Hematopoietic multipotent progenitor cell treated with erythropoietin and hydrocortisone succinate and interleukin-3 and kit ligand, for 8 days (in vitro differentiated cells): Measurements from ENCODE around the gene DUS1L.

Experiments used
- DNase-seq: peaks from one replicate; pipeline ENCODE4 v3.0.0-alpha.2; 2015

The DUS1L gene

GRCh38 chr17:82087961-82088837, 22.6 kb upstream of the DUS1L start:
- DNase-seq, result no peak

DNA sequence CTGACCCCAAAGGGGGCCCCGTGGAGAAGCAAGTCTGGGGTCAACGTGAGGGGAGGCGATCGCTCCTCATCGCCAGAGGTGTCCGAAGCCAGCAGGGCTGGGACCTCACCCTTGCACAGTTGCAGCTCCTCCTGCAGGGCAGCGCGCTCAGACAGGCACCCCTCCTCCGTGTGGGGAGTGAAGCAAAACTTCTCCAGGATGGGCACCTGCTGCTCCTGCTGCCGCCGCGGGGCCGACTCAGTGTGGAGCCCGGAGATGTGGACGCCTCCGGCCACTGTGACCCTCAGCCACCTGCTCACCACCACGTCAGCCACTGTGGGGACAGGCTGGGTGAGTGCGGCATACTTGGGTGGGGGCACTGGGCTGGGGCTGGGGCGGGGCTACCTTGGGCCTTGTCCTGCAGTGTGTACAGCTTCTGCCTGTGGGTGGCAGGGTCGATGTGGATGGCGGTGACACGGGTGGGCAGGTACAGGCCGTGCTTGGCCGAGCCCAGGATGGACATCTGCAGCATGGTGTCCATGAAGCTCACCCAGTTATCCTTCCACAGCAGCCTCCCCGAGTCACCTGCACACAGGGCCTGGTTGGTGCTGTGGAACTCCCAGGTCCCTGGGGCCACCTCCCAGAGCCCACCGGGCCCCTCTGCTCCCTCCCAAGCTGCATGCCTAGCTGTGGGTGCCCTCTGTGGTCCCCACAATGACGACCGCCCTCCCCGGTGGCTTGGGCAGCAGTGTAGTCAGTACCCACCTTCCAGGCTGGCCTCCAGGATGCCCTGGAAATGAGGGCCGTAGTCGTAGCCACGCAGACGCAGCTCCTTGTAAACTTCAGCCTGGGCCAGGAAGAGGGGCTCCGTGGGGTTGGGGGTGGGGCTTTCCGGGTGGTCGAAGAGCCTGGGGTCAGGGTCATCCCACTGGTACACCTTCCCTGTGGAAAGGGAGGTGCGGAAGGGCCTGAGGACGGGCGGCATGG, 21.6 kb upstream of the DUS1L start:
- no peak for DNase-seq

DNA sequence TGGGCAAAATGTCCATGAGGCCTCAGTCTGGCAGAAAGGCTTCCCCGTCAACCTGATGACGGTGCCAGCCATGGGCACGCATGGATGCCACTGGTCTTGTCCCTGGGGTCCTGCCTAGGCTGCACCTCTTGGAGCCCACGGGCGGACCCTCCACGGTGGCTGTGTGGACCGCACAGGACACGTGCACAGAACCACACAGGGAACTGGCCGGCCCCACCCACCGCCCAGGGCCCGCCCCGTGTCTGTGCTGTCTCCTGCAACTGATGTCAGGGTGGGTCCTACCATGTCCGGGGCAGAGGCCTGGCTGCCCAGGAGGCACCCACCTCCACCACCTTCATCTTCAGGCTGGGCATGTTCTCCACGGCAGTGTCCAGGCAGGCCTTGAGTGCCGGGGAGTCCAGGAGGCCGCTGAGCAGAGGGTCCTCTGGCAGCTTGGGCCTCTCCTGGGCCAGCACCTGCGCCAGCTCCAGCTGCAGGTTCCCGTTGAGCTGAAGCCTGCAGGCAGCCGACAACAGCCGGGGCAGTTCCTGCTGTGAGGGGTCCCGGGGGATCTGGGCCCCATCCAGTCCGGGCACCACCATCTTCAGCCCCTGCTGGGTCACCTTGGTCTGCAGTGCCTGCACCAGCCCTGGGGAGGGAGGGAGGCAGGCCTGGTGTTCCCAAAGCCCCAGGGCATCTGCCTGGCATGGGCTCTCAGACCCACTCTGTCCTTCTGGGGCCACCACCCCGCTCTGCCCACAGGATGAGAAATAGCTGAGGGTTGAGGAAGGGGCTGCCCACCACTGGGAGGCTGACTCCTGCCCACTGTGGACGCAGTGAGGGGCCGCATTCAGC, 20.5 kb upstream of the DUS1L start:
- no peak for DNase-seq

DNA sequence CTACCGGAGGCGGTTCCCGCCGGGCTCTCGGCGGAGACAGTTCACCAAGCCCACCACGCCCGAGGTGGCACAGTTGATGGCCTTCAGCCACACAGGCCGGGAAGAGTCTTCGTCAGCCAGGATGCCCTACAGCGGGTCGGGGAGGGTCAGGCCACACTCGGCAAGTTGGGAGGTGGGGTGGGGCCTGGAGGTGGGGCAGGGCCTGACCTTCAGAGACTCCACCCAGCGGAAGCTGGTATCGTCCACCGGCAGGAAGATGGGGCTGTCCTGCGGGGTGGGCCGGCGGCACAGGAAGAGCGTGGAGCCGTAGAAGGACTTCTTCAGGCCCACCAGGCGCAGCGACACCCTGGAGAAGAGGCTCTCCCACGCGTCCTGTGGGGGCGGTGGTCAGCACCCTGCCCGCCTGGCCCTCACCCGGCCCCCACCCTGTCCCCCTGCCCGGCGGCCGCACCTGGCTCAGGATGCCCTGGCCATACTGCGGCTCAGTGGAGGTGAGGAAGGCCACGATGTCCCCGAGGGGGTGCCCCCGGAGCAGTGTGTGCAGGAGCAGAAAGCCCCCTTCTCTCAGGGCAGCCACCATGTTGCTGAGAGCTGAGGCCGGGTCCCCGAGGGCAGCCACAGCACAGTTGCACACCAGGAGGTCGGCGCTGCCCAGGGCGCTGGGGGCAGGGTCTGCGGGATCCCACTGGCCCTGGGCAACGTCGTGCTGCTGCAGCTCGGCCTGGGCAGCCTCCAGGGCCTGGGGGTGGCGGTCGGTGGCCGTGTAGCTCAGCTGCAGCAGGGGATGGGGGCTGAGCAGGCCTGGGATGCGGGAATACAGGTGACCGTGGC, 19.6 kb upstream of the DUS1L start:
- no peak for DNase-seq

DNA sequence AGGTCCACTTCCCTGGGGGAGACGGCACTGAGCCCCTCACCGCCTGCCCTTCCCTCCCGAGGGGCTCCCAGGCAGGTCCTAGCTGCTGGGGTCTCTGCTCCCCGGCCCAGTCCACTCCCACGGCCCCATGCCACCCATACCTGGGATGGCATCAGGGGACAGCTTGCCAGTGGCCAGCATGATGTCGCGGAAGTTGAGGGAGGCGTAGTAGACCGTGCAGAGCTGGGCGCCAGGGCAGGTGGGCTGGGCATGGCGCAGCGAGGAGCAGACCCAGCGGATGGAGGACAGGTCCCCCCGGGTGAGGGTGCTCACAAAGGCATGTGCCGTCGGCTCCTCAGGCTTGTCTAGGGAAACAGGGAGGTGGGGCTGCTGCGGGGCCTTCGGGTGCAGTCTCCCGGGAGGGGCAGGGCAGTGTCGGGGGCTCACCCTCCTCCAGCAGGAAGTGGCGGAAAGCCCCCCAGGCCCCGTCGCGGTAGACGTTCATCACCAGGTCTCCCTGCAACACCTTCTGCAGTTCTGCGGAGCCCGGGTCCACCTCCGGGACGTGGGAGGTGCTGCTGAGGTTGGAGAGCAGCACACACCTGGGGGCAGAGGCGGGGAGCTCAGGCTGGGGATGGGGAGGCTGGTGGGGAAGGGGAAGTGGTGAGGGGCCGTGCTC, 18.9 kb upstream of the DUS1L start:
- no peak for DNase-seq

DNA sequence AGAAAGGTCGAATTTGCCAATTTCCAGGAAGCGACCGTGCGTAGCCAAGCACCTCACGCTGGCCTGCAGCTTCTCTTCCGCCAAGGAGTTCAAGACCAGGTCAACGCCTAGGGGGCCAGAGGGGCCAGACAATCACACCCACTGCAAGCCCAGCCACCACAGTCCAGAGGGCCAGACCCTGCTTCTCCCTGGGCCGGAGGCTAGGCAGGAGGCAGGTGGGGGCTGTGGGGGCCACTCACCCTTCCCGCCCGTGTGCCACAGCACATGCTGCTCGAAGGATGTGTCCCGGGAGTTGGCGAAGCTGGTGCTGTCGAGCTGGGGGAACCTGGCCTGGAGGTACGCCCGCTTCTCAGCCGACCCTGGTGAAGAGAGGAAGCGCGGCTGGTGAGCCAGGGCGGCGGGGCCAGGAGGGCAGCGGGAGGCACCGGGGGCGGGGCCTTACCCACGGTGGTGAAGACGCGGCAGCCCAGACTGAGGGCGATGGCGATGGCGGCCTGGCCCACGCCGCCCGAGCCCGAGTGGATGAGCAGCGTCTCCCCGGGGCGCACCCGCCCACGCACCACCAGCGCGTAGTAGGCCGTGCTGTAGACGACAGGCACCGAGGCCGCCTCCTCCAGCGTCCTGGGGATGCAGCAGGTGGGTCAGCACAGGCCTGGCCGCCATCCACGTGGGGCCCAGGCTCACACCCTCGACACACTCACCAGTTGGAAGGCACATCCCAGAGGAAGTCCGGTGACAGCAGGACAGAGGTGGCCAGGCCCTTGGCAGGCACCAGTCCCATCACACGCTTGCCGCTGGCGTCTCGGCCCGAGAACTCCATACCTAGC, 18.1 kb upstream of the DUS1L start:
- no peak for DNase-seq

DNA sequence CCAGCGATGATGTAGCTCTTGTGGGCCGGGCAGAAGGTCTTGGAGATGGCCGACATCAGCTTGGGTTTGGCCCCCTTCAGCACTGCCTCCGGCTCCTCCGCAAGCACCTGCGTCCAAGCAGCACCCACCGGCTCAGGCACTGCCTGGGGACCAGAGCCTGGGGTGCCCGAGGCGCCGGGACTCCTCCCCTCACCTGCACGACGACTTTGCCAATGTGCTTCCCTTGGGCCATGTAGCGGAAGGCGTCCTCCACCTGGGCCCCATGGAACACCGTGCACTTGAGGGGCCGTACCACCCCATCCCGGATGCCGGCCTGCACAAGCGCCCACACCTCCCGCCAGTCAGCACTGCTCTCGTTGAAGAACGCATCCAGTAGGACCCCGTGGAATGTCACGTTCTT, 17.4 kb upstream of the DUS1L start:
- no peak for DNase-seq

DNA sequence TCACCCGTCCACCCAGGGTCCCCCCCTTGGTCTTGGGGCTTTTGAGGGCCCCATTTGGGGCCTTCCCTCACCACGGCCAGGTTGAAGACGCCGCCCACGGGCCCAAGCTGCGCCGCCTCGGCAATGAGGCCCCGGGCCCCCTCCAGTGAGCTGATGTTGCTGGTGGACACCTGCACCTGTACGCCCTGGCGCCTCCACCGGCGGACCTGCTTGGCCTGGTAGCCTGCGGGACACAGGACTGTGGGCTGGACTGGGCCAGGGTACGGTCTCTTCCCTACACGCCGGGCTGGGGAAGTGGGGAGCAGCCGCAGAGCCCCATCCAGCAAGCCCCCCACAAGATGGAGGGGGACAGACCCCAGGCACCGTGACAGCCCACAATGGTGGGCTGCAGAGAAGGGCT, 16.9 kb upstream of the DUS1L start:
- no peak for DNase-seq

GRCh38 chr17:82081966-82082365, 16.4 kb upstream of the DUS1L start:
- no peak for DNase-seq

- no peak for DNase-seq
Measured at GRCh38 chr17:82081546-82081945, 15.9 kb upstream of the DUS1L start.

DNA sequence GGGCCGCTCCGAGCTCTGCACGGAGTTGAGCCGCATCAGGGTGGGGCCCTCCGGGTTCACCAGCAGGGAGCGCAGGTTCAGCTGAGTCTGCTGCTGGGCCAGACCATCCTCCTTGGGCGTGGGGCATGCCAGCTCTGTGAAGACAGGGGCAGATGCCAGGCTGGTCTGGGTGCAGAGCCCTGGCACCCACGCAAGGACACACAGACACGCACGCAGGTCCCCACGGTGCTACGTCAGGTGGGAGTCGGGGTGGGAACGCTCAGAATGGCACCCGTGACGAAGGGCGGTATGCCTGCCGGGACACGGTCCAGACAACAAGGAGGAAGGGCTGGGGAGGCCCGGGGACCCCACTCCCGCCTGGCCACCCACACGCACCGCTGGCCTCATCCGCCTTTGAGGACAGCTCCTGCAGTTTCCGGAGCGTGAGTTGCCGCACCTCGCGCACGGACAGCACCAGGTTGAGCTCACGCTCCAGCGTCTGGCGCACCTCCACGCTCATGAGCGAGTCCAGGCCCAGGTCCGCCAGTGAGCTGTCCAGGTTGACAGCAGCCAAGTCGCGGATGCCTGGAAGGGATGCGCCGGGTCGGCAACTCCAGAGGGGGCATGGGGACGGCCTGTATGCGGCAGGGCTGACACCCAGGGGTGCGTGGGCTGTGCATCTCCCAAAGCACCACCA, 15.3 kb upstream of the DUS1L start:
- DNase-seq, result no peak

DNA sequence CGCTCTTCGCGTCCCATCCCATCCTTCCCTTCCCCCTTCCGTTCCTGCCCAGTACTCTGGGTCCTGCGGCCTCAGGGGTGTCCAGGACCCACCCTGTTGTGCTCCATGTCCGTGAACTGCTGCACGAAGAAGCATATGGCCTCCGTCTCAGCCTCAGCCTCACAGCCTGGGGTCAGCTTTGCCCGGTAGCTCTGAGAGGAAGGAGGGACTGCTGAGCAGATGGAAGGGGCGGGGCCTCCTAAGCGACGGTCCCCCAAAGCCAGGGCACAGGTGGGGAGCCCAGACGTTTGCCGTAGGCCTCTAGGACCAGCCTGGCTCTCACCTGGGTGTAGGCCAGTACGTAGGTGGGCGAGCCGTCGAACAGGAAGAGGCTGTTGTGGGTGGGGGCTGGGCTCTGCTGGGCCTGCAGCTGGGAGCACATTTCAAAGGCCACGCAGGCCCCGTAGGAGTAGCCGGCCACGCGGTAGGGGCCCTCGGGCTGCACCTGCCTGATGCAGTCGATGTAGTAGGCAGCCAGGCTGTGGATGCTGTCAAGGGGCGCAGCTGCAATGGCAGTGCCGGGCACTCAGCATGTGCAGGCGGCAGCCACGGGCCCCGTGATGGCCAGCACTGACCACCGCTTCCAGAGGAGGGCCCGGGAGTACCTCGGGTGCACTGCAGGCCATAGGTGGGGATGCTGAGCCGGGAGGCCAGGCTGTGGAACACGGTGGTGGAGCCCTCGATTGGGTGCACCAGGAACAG, 14.6 kb upstream of the DUS1L start:
- no peak for DNase-seq

DNA sequence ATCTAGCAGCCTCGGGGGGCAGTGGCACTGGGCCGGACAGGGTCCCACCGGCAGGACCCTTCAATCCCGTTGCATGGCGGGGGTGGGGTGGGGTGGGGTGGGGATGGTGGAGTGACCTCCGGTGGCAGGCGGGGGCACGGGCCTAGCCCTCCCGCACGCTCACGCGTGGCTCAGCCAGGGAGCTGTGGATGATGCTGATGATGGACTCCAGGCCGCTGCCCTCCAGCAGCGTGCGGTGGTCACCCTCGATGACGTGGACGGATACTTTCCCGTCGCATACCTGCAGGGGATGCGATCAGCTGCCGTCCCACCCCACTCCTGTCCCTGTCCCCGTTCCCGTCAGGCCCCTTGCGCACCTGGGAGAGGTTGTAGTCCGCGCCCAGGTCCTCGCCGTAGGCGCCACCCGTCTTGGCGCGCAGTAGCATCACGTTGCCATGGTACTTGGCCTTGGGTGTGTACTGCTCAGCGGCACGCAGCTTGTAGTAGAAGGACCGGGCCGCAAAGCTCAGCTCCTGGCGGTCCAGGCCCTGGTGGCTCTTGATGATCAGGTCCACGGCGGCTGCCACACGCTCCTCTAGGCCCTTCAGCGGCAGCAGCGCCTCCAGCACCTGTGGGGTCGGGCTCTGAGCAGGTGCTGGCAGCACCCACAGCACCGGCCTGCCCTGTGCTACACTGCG, 13.5 kb upstream of the DUS1L start:
- DNase-seq, result no peak

DNA sequence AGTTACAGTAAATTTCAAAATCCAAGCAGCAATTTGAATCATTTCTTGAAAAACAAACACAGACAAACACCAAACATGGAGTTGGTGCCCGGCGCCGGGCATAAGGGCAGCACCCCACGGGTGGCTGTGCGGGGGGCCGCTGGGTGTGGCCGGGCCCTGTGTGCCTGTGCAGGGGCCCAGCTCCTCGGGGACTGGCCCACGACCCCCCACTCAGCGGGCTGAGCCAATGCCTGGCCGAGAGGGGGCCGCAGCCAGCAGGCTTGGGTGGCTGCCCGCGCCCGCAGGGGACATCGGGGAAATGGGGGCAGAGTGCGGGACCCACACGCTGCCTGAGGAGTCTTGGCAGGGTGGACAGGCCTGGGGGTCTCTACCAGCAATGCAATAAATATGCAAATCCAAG, 12.8 kb upstream of the DUS1L start:
- DNase-seq, result no peak

GRCh38 chr17:82077617-82078358, 12.2 kb upstream of the DUS1L start:
- DNase-seq, result no peak

DNA sequence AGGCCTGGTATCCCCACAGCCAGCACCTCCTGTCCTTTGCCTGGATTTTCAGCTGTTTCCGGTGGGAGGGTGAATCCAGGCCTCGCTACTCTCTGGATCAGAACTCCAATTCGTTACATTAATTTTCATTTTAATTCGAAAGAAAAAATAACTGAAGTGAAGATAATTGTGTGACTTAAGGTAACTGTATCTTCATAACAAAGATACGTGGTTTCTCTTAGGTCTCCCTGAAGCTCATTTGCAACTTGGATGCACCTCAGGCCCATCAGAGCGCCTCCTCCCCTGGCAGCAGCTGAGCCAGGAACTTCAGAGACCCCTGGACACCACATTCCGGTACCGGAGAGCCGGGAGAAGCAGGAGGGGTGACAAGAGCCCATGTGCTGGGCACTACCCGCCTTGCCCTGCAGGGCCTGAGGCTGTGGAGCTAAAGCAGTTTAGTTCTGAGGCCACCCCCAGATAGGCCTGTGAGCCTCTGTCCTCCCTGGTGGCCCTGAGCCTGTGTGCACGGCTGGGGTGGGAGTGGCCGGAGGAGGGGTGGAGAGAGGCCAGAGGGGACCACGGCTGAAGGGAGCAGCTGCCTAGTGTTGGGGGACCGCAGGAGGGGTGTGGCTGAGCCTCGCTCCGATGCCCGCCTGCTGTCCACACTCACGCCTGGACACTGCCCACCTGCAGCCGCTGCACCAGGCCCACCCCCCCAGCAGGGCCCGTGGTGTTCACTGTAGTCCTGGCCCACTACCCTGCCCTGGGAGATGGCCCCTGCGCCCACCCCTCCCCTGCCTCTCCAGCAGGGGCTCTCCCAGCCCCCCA, 11.4 kb upstream of the DUS1L start:
- DNase-seq, result no peak
